RWPE1 (cell line): ENCODE results near the gene KCNH1.

Source experiments
- CTCF ChIA-PET: fragments of 350-600 bp; sonication (Branson Sonifier 250); formaldehyde crosslinking; extraction: SDS; loops from one replicate; lab custom pipeline; 2021; lab: Yijun Ruan, JAX
- POLR2A ChIA-PET: fragments of 400-600 bp; formaldehyde crosslinking; extraction: SDS; loops from one replicate; lab custom pipeline; 2020; ENCODE audit warnings: antibody characterized with exemption; ENCODE audit not compliant: low non-redundant PET; lab: Yijun Ruan, JAX
- DNase-seq: peaks from one replicate; pipeline ENCODE4 v3.0.0; 2012; ENCODE audit warnings: low spot score
- H3K27ac ChIP-seq: fragments of 450-650 bp; 2 replicates; pipeline ENCODE4 v1.5.1; 2017
- TF ChIP-seq, protein P1 (sequence below): fragments of 450-650 bp; conservative IDR thresholded peaks from 2 replicates; pipeline ENCODE4 v1.5.1; 2017; ENCODE audit warnings: low read depth, mild to moderate bottlenecking

Gene KCNH1

DNA sequence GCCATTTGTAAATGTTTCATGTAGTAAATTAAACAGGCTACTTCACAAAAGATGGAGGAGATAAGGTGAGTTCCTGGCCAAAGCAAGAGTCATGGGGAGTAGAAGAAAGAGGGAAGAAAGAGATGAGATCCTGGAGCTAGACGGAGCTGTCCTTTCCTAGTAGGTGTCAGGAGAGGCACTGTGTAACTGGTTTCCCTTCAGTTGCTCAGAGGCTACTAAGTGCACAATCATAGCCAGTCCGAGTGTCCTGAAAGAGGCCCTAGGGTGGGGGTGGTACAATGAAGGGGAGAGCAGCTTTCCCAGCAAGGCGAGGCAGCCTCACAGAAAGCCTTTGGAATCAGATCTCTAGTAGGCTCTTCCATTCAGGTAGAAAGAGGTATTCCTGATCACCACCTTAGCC lies 390.9 kb downstream of the KCNH1 start:
- H3K27ac ChIP-seq: no peak overlapping the region
- TF ChIP-seq, protein P1, sequence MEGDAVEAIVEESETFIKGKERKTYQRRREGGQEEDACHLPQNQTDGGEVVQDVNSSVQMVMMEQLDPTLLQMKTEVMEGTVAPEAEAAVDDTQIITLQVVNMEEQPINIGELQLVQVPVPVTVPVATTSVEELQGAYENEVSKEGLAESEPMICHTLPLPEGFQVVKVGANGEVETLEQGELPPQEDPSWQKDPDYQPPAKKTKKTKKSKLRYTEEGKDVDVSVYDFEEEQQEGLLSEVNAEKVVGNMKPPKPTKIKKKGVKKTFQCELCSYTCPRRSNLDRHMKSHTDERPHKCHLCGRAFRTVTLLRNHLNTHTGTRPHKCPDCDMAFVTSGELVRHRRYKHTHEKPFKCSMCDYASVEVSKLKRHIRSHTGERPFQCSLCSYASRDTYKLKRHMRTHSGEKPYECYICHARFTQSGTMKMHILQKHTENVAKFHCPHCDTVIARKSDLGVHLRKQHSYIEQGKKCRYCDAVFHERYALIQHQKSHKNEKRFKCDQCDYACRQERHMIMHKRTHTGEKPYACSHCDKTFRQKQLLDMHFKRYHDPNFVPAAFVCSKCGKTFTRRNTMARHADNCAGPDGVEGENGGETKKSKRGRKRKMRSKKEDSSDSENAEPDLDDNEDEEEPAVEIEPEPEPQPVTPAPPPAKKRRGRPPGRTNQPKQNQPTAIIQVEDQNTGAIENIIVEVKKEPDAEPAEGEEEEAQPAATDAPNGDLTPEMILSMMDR: no peak
- ChIA-PET CTCF (no interaction called here), POLR2A (no interaction called here)
- no peak for DNase-seq

DNA sequence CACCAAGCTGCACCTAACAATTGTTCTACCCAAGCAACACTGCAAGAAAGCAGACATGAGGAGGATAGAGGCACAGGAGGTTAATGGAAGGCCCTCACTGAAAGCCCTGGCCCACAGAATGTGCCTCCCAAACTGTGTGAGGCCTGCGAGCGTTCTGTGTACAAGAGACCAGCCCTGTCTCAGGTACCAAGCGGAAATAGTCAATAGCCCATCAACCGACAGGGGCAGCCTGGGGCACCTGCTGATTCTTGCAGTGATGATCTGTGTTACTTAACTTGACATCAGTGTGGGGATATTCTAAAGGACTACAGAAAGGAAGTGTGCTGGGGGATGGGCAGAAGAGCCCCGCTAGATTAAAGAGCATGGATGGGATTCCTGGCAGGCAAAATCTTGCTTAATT lies 392.4 kb downstream of the KCNH1 start:
- ChIA-PET POLR2A (no interaction called here), CTCF (no interaction called here)
- no peak overlapping the region for H3K27ac ChIP-seq
- TF ChIP-seq, protein P1: no peak
- DNase-seq: no peak

DNA sequence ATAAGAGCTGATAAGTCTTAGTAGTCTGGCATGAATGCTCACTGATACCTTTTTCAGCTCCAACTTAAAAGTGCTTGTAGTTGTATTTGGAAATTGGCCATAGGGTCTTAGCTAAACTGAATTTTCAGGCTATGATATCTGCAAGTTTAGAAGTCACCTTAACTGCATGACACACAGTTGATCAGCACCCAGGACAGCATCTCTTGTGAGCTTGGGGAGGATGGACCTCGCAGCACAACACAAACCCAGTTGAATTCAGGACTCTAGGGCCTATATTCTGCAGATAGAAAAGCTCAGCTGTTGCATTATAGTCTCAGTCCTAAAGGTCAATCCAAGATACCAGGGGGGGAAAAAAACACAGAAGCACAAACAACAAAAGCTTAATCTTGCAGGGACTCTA lies 394.3 kb downstream of the KCNH1 start:
- ChIA-PET CTCF (no interaction called here), POLR2A (no interaction called here)
- no peak for DNase-seq
- TF ChIP-seq, protein P1: no peak
- no peak overlapping the region for H3K27ac ChIP-seq

DNA sequence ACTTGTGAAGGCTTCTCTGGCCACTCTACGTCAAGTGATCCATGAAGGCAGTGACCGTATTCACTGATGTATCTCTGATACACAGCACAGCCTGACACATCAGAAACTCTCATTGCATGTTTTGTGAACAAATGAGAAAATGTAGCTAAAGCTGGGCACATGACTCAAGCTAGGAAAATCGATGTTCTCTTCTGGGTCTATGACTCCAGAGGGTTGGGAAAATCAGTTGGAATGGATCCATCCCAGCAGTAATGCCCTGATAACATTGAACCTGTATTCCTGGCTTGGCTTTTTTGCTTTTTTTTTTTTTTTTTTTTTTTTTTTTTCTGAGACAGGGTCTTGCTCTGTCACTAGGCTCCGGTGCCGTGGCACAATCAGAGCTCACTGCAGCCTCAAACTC lies 395.7 kb downstream of the KCNH1 start:
- TF ChIP-seq, protein P1: no peak
- no peak overlapping the region for H3K27ac ChIP-seq
- no peak for DNase-seq
- CTCF ChIA-PET: interaction anchor here (0.6 kb wide), 1 partner anchor 218 kb away, joined by 3 read pairs; no protein-coding TSS in a partner anchor
- POLR2A ChIA-PET: no interaction called here

DNA sequence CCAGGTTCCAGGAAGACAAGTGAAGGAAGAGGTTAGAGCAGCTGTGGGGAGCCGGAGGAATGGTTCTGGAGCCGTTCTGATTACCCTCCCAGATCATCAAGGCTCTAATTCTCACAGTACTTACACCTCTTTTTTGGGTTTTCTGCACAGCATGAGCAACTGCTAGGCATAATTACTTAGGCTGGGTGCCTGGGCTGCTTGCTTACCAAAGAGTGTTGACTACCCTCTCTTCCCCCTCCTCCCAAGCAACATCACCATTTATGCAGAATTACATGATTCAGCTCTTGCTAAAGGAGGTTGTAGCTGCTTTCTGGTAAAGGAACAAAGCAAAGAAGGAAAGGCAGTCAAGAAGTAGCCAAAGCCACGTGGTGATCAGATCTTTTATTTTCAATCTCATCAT lies 397.2 kb downstream of the KCNH1 start:
- CTCF ChIA-PET: no interaction called here
- no peak overlapping the region for H3K27ac ChIP-seq
- TF ChIP-seq, protein P1: no peak
- POLR2A ChIA-PET: no interaction called here
- DNase-seq: no peak

DNA sequence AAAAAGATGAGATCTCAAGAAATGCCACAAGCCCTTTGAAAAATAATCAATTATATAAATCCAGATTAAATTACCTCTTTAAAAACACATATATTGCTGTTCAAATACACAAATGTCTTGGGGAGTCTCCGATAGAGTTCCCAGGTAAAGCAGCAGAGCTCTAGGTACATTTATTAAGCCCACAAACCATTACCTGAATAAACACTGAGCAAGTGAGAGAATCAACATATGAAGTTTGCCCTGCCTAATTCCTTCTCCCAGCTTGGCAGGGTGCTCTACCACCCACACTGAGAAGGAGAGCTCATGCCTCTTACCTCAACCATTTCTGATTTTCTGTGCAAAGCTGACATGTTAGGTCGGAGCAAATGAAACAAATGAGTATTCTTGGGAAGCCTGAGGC lies 402.4 kb downstream of the KCNH1 start:
- no peak for DNase-seq
- TF ChIP-seq, protein P1: no peak
- POLR2A ChIA-PET: no interaction called here
- CTCF ChIA-PET: no interaction called here
- H3K27ac ChIP-seq: no peak overlapping the region

DNA sequence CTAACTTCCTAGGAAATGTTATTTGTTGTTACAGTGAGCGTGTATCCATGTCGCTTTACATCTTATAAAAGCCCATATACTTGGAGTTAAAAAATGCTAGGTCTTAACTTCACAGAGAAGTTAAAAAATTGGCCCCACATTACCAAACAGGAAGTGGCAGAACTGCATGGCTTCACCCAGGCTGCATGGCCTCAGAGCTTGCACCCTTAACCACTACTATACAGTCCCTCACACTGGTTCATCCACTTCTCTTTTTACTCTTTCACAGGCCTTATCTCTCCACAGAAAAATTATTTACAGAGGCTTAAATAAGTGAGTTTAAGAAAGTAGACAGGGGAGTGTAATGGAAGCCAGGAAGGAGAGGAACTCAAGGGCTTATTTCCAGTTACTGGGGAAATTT lies 402.8 kb downstream of the KCNH1 start:
- POLR2A ChIA-PET: no interaction called here
- DNase-seq: no peak
- TF ChIP-seq, protein P1: no peak
- no peak overlapping the region for H3K27ac ChIP-seq
- CTCF ChIA-PET: no interaction called here
